Heart left ventricle (tissue), 13 donors: ENCODE data around the gene DNAJB1.

ENCODE experiments used
- POLR2A ChIP-seq, 2 donors: fragments of 450-650 bp; IDR thresholded peaks; one replicate each; pipeline ENCODE4 v1.6.1; 2017; ENCODE audit warnings: antibody characterized with exemption in 2 of 2, mild to moderate bottlenecking in 2 of 2, moderate library complexity in 2 of 2
- TF ChIP-seq, protein P1 (sequence below), 12 donors: fragments of 200-600 bp; sonication (generic) in 4 of 12; IDR thresholded peaks; one replicate each; pipeline versions ENCODE4 v1.5.0 to v1.8.0; 2018 to 2022; ENCODE audit warnings: antibody characterized with exemption in 12 of 12, mild to moderate bottlenecking in 5 of 12
- donor health status: ischemic (EF 13 %, LVEDD 7.1; RV severe dilation, severe dysfunction).
- donor health status: DM: no; HTN: yes; CAD: no.
- donor health status: DM: no; HTN: no; CAD: no.
- donor health status: ischemic (EF 25% LVEDD 6.9; RV normal size, moderate dysfunction).
- donor health status: ischemic (EF 25% LVEDD 5.7; RV mildly dilated, moderate dysfunction).
- donor health status: ischemic (EF 35%, LVEDD 5.7; RV mildly dilated, moderate dysfunction).
- donor health status: nonischemic (EF 11% LVEDD 7.7; RV severe dilation, severe dysfunction).
- donor health status: DM: yes; HTN: yes; CAD: no.
- donor health status: PGD.
- donor health status: ischemic (EF 29% LVEDD 5.4; RV normal size, mild dysfunction).
- donor health status: nonischemic (EF 23%, LVEDD 6.1; RV moderate dilation, normal function).

DNA sequence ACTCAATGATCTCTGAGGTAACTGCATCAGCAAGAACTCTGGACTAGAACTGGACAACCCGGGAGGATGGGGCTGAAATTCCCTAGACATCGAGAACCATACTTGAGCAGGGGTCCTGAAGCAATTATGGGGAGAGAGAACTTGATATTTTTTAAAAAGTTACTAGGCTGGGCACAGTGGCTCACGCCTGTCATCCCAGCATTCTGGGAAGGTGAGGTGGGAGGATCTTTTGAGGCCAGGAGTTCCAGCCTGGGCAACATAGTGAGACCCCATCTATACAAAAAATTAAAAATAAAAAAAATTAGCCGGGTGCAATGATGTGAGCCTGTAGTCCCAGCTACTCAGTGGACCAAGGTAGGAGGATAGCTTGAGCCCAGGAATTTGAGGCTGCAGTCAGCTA lies 2.3 kb upstream of the DNAJB1 start:
- TF ChIP-seq, protein P1, sequence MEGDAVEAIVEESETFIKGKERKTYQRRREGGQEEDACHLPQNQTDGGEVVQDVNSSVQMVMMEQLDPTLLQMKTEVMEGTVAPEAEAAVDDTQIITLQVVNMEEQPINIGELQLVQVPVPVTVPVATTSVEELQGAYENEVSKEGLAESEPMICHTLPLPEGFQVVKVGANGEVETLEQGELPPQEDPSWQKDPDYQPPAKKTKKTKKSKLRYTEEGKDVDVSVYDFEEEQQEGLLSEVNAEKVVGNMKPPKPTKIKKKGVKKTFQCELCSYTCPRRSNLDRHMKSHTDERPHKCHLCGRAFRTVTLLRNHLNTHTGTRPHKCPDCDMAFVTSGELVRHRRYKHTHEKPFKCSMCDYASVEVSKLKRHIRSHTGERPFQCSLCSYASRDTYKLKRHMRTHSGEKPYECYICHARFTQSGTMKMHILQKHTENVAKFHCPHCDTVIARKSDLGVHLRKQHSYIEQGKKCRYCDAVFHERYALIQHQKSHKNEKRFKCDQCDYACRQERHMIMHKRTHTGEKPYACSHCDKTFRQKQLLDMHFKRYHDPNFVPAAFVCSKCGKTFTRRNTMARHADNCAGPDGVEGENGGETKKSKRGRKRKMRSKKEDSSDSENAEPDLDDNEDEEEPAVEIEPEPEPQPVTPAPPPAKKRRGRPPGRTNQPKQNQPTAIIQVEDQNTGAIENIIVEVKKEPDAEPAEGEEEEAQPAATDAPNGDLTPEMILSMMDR (IDR thresholded peaks at IDR 0.05): no peak
- TF ChIP-seq POLR2A (IDR thresholded peaks at IDR 0.05): no peak
